ENCODE measurements around the gene UAP1L1.
A peak's percentile ranks its signal among the peaks of the same experiment; 100 is the strongest.

DNA sequence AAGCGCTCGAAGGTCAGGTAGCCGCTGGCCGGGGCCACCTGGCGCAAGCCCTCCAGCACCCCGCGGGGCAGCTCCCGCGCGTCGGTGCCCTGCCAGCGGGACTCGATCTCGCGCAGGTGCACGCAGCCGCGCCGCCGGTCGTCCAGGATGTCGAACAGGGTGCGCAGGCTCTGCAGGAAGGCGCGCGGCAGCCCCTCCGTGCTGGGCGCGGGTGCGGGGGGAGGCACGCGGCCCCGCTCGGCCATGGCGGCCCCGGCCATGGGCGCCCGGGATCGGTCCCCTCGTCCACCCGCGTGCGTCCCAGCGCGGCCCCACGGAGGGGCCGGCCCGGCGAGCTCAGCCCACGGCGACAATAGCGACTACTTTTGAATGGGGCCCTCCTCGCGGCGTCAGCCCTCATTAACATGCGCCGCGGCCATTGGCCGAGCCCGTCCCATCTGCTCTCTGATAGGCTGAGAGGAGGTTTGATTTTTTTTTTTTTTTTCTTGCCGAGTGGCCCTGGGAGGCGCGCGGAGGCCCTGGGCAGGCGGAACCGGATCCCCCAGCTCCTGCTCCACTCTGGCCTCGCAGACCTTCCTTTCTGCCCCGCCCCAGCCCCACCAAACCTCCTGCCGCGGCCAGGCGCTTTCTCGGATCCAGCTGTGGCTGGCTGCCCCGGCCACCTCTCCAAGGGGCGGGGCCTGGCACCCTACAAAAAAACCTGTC is 7.0 kb upstream of the UAP1L1 start, which contains the start of gene SAPCD2:
- TF ChIP-seq, protein P1, sequence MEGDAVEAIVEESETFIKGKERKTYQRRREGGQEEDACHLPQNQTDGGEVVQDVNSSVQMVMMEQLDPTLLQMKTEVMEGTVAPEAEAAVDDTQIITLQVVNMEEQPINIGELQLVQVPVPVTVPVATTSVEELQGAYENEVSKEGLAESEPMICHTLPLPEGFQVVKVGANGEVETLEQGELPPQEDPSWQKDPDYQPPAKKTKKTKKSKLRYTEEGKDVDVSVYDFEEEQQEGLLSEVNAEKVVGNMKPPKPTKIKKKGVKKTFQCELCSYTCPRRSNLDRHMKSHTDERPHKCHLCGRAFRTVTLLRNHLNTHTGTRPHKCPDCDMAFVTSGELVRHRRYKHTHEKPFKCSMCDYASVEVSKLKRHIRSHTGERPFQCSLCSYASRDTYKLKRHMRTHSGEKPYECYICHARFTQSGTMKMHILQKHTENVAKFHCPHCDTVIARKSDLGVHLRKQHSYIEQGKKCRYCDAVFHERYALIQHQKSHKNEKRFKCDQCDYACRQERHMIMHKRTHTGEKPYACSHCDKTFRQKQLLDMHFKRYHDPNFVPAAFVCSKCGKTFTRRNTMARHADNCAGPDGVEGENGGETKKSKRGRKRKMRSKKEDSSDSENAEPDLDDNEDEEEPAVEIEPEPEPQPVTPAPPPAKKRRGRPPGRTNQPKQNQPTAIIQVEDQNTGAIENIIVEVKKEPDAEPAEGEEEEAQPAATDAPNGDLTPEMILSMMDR (IDR thresholded peaks at IDR 0.05) = peak in 1 of 6 experiments; percentile 11
- TF ChIP-seq POLR2A (IDR thresholded peaks at IDR 0.05) = peak in 1 of 2 donors; percentile 21
